ENCODE results near the gene ABL1.

The ABL1 gene

GRCh38 chr9:130934702-130935647 lies 99.9 kb downstream of the ABL1 start:
- DNase-seq: no peak

GRCh38 chr9:130935648-130936271 lies 100.7 kb downstream of the ABL1 start:
- DNase-seq: no peak

GRCh38 chr9:130936285-130937117 lies 101.4 kb downstream of the ABL1 start:
- DNase-seq: no peak
